ENCODE data around the gene SPATA2L. TPM values are rescaled to one million over a fixed set of nuclear protein-coding genes. Genes with fewer than 3 reads are reported as not detected.

Gene SPATA2L
- total RNA-seq, 2 donors from 2014 or later = 5.9 to 12.7 TPM

DNA sequence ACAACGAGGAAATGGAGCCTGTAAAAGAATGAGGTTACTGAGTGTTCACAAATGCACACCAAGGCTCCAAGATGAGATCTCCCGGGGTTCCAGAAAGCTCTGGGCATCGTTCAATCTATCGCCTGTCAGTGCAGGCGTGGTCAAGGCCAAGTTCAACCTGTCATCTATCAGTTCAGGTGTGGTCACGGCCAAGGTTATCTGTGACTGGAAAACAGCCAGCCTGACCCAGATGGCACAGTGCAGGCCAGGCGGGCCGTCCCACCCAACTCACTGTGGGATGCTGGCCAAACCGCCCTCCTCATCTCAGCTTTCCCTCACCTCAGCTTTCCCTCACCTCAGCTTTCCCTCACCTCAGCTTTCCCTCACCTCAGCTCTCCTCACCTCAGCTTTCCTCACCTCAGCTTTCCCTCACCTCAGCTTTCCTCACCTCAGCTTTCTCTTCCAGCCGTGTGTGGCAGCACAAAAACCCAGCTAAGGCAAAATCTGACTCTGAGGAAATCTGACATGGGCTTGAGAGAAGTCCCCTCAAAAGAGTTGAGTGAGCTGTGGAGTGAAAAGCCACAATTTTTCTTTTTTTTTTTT lies 46.4 kb downstream of the SPATA2L start:
- H3K4me3 ChIP-seq = no peak overlapping the region
- no peak overlapping the region for H3K27ac ChIP-seq
- H3K4me1 ChIP-seq = peaks cover 0 to 24% of the 10 kb centered on the region in 2 donors
- no peaks in the 10 kb centered on the region for H3K27me3 ChIP-seq
- DNase-seq (ENCODE audit: low spot score) = no peak
- no peaks in the 10 kb centered on the region for H3K9me3 ChIP-seq
- peaks cover 4% of the 10 kb centered on the region for H3K36me3 ChIP-seq
- no peak for TF ChIP-seq CTCF (IDR thresholded peaks at IDR 0.05)

DNA sequence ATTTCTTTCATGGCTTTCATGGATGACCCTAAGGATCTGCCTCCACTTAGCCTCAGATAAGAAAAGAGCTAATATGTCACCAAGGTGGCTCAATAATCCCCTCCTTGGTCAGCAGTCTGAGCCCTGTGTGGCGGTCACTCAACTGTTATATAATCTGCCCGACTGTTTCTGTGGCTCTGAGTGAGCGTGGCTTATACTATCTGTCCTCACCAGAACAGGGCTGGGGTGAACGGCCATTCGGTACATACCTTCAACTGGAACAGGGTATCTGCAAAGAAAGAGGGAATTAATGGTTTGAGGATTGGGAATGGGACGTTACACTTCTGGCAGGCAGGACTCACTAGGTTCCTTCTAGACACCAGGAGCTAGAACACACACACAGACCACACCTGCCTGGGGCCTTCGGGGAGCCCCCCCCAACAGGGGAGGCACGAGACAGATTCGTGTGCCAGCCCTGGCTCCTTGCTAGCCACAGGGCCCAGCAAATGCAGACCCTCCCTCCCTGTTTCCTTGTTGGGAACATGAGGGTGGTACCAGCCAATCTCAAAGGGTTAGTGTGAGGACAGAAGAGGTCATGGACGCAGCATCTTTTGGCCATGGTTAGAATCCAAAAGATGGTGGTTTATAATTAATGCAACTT lies 47.7 kb downstream of the SPATA2L start:
- Histone ChIP-seq H3K4me3 (no peak overlapping the region), H3K4me1 (peaks cover 0 to 19% of the 10 kb centered on the region in 2 donors), H3K36me3 (peaks cover 10% of the 10 kb centered on the region), H3K27ac (no peak overlapping the region), H3K27me3 (no peaks in the 10 kb centered on the region), H3K9me3 (no peaks in the 10 kb centered on the region)
- no peak for TF ChIP-seq CTCF (IDR thresholded peaks at IDR 0.05)
- DNase-seq (ENCODE audit: low spot score) = no peak

DNA sequence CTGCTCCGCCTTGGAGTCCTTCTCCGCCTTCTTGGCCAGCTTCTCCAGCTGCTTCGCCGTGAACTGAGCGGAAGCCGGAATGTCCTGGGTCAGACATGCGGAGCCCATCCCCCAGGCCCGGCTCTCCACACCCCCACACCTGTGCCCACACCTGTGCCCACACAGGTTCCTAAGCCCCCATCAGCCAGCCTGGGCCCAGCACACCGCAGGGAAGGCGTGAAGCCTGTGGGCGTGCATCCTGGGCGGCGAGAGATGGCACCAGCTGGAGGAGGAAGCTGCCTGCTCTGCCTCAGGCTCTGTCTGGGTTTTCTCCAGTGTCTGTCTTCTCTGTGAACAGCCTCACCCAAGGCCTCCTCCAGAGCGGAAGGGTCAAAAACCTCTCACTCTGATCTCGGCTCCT lies 49.9 kb downstream of the SPATA2L start:
- no peak for DNase-seq (ENCODE audit: low spot score)
- Histone ChIP-seq H3K9me3 (no peaks in the 10 kb centered on the region), H3K4me1 (peaks cover 0 to 6% of the 10 kb centered on the region in 2 donors), H3K27ac (no peak overlapping the region), H3K27me3 (no peaks in the 10 kb centered on the region), H3K36me3 (peaks cover 24% of the 10 kb centered on the region), H3K4me3 (no peak overlapping the region)
- no peak for TF ChIP-seq CTCF (IDR thresholded peaks at IDR 0.05)

DNA sequence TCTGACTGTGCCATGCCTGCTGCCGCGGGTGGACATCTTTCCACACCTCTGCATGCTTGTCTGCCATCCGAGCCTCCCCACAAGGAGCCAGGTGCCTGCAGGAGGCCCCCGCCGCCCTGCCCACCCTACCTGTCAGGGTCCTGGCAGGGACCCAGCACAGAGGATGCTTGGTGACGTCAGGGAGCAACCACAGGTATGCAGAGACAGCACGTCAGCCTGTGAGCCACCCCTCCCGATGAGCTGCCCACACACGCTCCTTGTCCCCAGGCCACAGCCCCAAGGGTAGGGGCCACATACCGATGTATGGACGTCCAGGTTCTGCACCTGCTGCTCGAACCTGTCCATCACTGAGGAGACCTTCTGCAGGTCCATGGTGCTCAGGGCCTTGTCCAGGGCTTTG lies 54.6 kb downstream of the SPATA2L start:
- no peak for DNase-seq (ENCODE audit: low spot score)
- Histone ChIP-seq H3K4me3 (no peak overlapping the region), H3K36me3 (peaks cover 45% of the 10 kb centered on the region), H3K27ac (no peak overlapping the region), H3K9me3 (no peaks in the 10 kb centered on the region), H3K27me3 (no peaks in the 10 kb centered on the region), H3K4me1 (peaks cover 0 to 1% of the 10 kb centered on the region in 2 donors)
- no peak for TF ChIP-seq CTCF (IDR thresholded peaks at IDR 0.05)

Other genes with a start within 250 kb of the SPATA2L start
- 10 to 100 TPM; 55.2 to 68.1 TPM for gene ANKRD11, start 211.1 kb downstream of the SPATA2L start, total RNA-seq
- 100 to 1,000 TPM in 1 of 2 donors, 10 to 100 TPM in 1; 72.8 to 216 TPM for gene SPG7, start 193.3 kb downstream of the SPATA2L start, total RNA-seq
- gene RPL13, start 141.0 kb downstream of the SPATA2L start, total RNA-seq = 1,000 to 10,000 TPM; 4,239 to 4,547 TPM
- gene CPNE7, start 125.9 kb downstream of the SPATA2L start, total RNA-seq = not detected
- under 1 TPM in 1 of 2 donors, not detected in 1; 0.16 TPM for gene DPEP1, start 88.1 kb downstream of the SPATA2L start, total RNA-seq
- gene CHMP1A, start 44.0 kb downstream of the SPATA2L start, total RNA-seq = 10 to 100 TPM; 39.0 to 73.3 TPM
- gene SPATA33, start 43.9 kb downstream of the SPATA2L start, total RNA-seq = 1 to 10 TPM; 1.1 to 2.2 TPM
- gene CDK10, start 15.0 kb downstream of the SPATA2L start, total RNA-seq = 10 to 100 TPM; 13.8 to 20.2 TPM
- gene VPS9D1, start 19.2 kb upstream of the SPATA2L start, total RNA-seq = 10 to 100 TPM in 1 of 2 donors, 1 to 10 TPM in 1; 7.3 to 11.3 TPM
- gene ZNF276, start 19.8 kb upstream of the SPATA2L start, total RNA-seq = 10 to 100 TPM; 10.0 to 11.1 TPM
- 1 to 10 TPM in 1 of 2 donors, under 1 TPM in 1; 0.70 to 1.5 TPM for gene FANCA, start 114.9 kb upstream of the SPATA2L start, total RNA-seq
- gene SPIRE2, start 126.8 kb upstream of the SPATA2L start, total RNA-seq = 1 to 10 TPM in 1 of 2 donors, under 1 TPM in 1; 0.90 to 1.8 TPM
- 100 to 1,000 TPM in 1 of 2 donors, 10 to 100 TPM in 1; 91.8 to 108 TPM for gene TCF25, start 171.9 kb upstream of the SPATA2L start, total RNA-seq
- 1 to 10 TPM in 1 of 2 donors, under 1 TPM in 1; 0.63 to 1.8 TPM for gene MC1R, start 217.2 kb upstream of the SPATA2L start, total RNA-seq
- gene TUBB3, start 221.6 kb upstream of the SPATA2L start, total RNA-seq = 1 to 10 TPM; 2.2 to 6.4 TPM
- 10 to 100 TPM; 50.1 to 69.8 TPM for gene DEF8, start 247.1 kb upstream of the SPATA2L start, total RNA-seq

Data from right atrium auricular region (tissue), 2 donors.